IPS DF 6.9 (cell line): Measurements from ENCODE around the gene SH2D3C.
A peak's percentile ranks its signal among the peaks of the same experiment; 100 is the strongest.
"Not testable (repeated sequence)": the region's sequence is repeated elsewhere in the genome, so short reads cannot be mapped to it uniquely, and the experiment has no call there.

ENCODE experiments used
- DNase-seq: peaks from one replicate; pipeline ENCODE4 v3.0.0-alpha.2; 2013; ENCODE audit warnings: low read depth, low spot score
- H3K27ac ChIP-seq: one replicate; pipeline ENCODE4 v1.5.1; 2013; ENCODE audit warnings: low read length, control low read depth
- H3K27me3 ChIP-seq: 2 replicates; pipeline ENCODE4 v1.6.1; 2013; ENCODE audit warnings: mild to moderate bottlenecking, low read length; ENCODE audit not compliant: control insufficient read depth, insufficient read depth
- H3K36me3 ChIP-seq: 2 replicates; pipeline ENCODE4 v1.6.1; 2013; ENCODE audit warnings: low read length; ENCODE audit not compliant: control insufficient read depth, insufficient read depth
- H3K4me1 ChIP-seq: 2 replicates; pipeline ENCODE4 v1.6.1; 2013; ENCODE audit warnings: low read length; ENCODE audit not compliant: control insufficient read depth, insufficient read depth
- H3K4me3 ChIP-seq: 2 replicates; pipeline ENCODE4 v1.5.1; 2013; ENCODE audit warnings: mild to moderate bottlenecking, low read length
- H3K9me3 ChIP-seq: 2 replicates; pipeline ENCODE4 v1.6.1; 2013; ENCODE audit warnings: low read length, inconsistent platforms; ENCODE audit not compliant: control insufficient read depth, insufficient read depth
- WGBS: extraction: QIAGEN DNeasy Blood & Tissue Kit; methylation state at CpG from one replicate; pipeline ENCODE4 v1.1.7; 2013; ENCODE audit warnings: mixed read lengths, missing lambda C conversion rate; ENCODE audit not compliant: insufficient read length, insufficient coverage; 5-methylcytosine and 5-hydroxymethylcytosine counted together

The SH2D3C gene

GRCh38 chr9:127761491-127761956 lies 16.9 kb downstream of the SH2D3C start:
- WGBS, result no CpG with 5 or more reads among the region's 5 CpGs
- no peak overlapping the region for H3K27ac ChIP-seq
- no peaks in the 10 kb centered on the region for H3K36me3 ChIP-seq
- H3K9me3 ChIP-seq, result no peaks in the 10 kb centered on the region
- no peak for DNase-seq
- no peaks in the 10 kb centered on the region for H3K27me3 ChIP-seq
- H3K4me3 ChIP-seq, result no peak overlapping the region
- H3K4me1 ChIP-seq, result peaks cover 6% of the 10 kb centered on the region; the same call in 1 of the 2 replicates

DNA sequence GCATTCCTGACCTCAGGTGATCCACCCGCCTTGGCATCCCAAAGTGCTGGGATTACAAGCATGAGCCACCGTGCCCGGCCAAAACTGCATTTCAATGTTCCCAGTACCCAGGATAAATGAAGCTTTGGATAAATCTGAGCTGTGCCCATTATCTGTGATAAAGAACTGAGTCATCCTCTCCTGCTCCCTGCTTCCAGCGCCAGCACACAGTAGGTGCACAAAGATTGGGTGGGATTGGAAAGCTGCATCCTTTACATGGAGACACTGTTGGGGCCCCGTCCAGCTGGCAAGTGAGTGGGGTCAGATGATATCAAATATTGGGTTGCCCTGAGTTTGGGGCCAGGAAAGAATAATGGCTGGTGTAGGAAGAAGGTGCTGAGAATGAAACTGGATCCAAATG lies 17.4 kb downstream of the SH2D3C start:
- DNase-seq, result no peak
- Histone ChIP-seq H3K4me3 (no peak overlapping the region), H3K27ac (no peak overlapping the region), H3K36me3 (no peaks in the 10 kb centered on the region), H3K9me3 (no peaks in the 10 kb centered on the region), H3K27me3 (no peaks in the 10 kb centered on the region), H3K4me1 (peaks cover 6% of the 10 kb centered on the region; the same call in 1 of the 2 replicates)
- WGBS, result no CpG with 5 or more reads among the region's 5 CpGs

DNA sequence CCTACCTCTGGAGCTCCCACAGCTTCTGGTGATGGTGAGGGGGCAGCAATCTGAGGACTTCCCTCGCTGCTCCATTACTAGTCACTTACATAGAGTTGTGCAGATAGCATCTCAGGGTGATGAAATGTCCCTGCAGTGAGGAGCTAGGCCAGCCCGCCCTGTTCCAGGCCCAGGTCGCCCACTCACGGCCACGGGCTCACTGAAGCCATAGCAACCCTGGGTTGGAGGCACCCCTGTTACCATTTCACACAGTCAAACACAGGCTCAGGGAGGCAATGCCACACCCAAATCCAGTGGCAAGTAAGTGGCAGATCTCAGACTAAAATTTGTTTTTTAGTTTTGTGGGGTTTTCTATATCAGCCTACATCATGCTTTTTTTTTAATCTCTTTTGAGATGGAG lies 19.6 kb downstream of the SH2D3C start:
- Histone ChIP-seq H3K4me3 (no peak overlapping the region), H3K4me1 (peaks cover 8% of the 10 kb centered on the region), H3K36me3 (no peaks in the 10 kb centered on the region), H3K27ac (no peak overlapping the region), H3K27me3 (no peaks in the 10 kb centered on the region), H3K9me3 (no peaks in the 10 kb centered on the region)
- no peak for DNase-seq
- WGBS, result no CpG with 5 or more reads among the region's 5 CpGs

GRCh38 chr9:127756776-127757175 lies 21.7 kb downstream of the SH2D3C start:
- H3K9me3 ChIP-seq, H3K4me1 ChIP-seq, H3K27ac ChIP-seq, H3K27me3 ChIP-seq, DNase-seq, H3K4me3 ChIP-seq, H3K36me3 ChIP-seq: not testable (repeated sequence)
- WGBS, result no CpG with 5 or more reads among the region's 11 CpGs

DNA sequence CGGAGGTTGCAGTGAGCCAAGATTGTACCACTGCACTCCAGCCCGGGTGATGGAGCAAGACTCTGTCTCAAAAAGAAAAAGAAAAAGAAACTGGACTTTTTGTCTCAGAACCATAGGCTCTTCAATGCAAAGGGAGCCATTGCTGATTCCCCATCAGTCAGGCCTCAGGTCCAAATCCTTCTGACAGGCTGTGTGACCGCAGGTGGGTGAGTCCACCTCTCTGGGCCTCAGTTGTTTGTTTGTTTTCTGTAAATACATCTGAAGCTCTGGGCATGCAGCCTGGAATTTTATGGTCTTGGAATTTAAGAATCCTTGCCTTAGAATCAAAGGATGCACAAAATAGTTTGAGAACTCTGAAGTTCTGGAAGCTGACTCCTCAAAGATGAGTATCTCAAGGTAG lies 22.2 kb downstream of the SH2D3C start:
- H3K36me3 ChIP-seq, result no peaks in the 10 kb centered on the region
- no peaks in the 10 kb centered on the region for H3K27me3 ChIP-seq
- no CpG with 5 or more reads among the region's 3 CpGs for WGBS
- no peak overlapping the region for H3K27ac ChIP-seq
- peaks cover 2% of the 10 kb centered on the region; the same call in 1 of the 2 replicates for H3K4me1 ChIP-seq
- H3K9me3 ChIP-seq, result no peaks in the 10 kb centered on the region
- no peak overlapping the region for H3K4me3 ChIP-seq
- DNase-seq, result no peak

DNA sequence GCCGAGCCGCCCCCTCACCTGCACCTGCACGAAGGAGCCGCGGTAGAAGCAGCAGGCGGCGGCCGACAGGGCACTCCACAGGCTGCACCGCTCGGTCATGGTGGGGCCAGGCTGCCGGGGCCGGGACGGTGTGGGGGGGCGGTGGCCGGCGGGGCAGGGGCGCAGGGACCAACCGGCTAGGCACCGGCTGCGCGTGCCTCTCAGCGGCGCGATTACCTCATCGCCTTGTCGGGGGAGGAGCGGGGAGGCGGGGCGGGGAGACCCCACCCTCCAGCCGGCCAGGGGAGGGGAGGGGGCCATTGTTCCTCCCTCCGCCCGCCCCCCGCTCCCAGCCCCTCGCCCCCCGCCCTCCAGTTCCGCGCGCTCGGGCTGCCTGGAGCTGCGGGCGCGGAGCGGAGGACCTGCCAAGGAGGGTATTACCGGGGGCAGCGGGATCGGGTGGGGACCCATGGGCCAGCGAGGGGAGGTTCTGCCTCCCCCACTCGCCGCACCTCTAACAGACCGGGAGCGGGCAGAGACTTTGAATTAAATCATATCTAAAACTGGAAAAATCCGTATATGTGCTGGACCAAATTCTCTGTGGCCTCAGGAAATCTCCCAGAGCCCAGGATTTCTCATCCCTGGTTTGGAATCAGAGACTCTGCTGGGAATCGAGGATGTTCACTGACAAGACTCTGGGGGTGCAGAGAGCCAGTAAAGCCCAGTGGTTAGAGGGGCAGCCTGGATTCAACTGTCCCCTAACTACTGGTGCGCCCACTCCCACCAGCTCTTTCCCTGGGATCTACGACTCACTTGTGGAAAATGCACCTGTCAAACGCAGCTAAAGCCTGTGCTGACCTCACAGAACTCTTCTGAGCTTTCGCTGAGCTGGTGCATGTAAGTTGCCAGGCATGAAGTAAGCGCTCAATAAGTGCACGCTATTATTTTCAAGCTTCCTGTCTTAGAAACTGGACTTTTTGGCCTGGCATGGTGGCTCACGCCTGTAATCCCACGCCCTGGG lies 23.1 kb downstream of the SH2D3C start:
- Histone ChIP-seq H3K27me3 (no peaks in the 10 kb centered on the region), H3K27ac (no peak overlapping the region), H3K4me3 (peak overlapping the region; percentile 89), H3K36me3 (no peaks in the 10 kb centered on the region), H3K4me1 (peaks cover 2% of the 10 kb centered on the region; the same call in 1 of the 2 replicates), H3K9me3 (no peaks in the 10 kb centered on the region)
- WGBS, result no CpG with 5 or more reads among the region's 61 CpGs
- DNase-seq, result no peak

GRCh38 chr9:127754099-127755060 lies 24.1 kb downstream of the SH2D3C start:
- WGBS, result no CpG with 5 or more reads among the region's 86 CpGs
- Histone ChIP-seq H3K4me1 (peaks cover 2% of the 10 kb centered on the region; the same call in 1 of the 2 replicates), H3K36me3 (peaks cover 2% of the 10 kb centered on the region), H3K27me3 (no peaks in the 10 kb centered on the region), H3K9me3 (no peaks in the 10 kb centered on the region), H3K27ac (no peak overlapping the region), H3K4me3 (peak overlapping the region; percentile 89)
- DNase-seq, result no peak

DNA sequence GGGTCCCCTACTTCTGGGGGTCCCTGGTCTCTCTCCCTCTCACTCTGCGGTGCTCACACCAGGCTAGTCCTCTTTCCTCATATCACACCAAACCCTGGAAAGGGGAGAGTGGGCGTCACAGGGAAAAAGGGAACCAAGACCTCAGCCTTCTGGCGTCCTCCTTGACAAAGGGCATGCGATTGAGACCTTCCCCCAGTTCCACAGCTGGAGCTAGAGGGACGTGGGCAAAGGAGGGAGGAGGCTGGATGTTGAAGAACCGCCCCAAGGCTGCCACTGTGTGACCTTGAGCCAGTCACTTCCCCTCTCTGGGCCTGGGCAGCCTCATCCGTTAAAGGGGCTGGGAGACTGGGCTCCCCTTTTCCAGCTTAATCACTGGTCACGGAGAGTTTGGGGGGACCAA lies 24.8 kb downstream of the SH2D3C start:
- no CpG with 5 or more reads among the region's 8 CpGs for WGBS
- Histone ChIP-seq H3K4me1 (peaks cover 2% of the 10 kb centered on the region; the same call in 1 of the 2 replicates), H3K9me3 (no peaks in the 10 kb centered on the region), H3K36me3 (peaks cover 10% of the 10 kb centered on the region), H3K27ac (no peak overlapping the region), H3K27me3 (no peaks in the 10 kb centered on the region), H3K4me3 (no peak overlapping the region)
- no peak for DNase-seq

GRCh38 chr9:127753148-127753547 lies 25.3 kb downstream of the SH2D3C start:
- WGBS, result no CpG with 5 or more reads among the region's 8 CpGs
- peaks cover 2% of the 10 kb centered on the region; the same call in 1 of the 2 replicates for H3K4me1 ChIP-seq
- no peaks in the 10 kb centered on the region for H3K27me3 ChIP-seq
- no peak overlapping the region for H3K4me3 ChIP-seq
- no peaks in the 10 kb centered on the region for H3K9me3 ChIP-seq
- DNase-seq, result no peak
- H3K27ac ChIP-seq, result no peak overlapping the region
- H3K36me3 ChIP-seq, result peaks cover 10% of the 10 kb centered on the region
